Trophoblast cell (in vitro differentiated cells and primary cell): ENCODE data around the gene LRP1B.

Source experiments
- DNase-seq, 2 donors: peaks; one replicate each; pipeline ENCODE4 v3.0.0-alpha.2; 2016
- H2AFZ ChIP-seq: 2 replicates; pipeline ENCODE4 v1.6.1; 2013; ENCODE audit warnings: low read length, moderate library complexity, mild to moderate bottlenecking; ENCODE audit not compliant: insufficient read depth, poor library complexity
- H2AK5ac ChIP-seq: 2 replicates; pipeline ENCODE4 v1.6.1; 2013; ENCODE audit warnings: mild to moderate bottlenecking, low read length
- H2BK120ac ChIP-seq: 2 replicates; pipeline ENCODE4 v1.6.1; 2013; ENCODE audit warnings: low read length, mild to moderate bottlenecking, moderate library complexity; ENCODE audit not compliant: insufficient read depth, poor library complexity
- H2BK12ac ChIP-seq: 2 replicates; pipeline ENCODE4 v1.6.1; 2013; ENCODE audit warnings: mild to moderate bottlenecking, low read length, moderate library complexity
- H2BK5ac ChIP-seq: 2 replicates; pipeline ENCODE4 v1.6.1; 2013; ENCODE audit warnings: low read length, low read depth, moderate library complexity, mild to moderate bottlenecking; ENCODE audit not compliant: poor library complexity
- H3K14ac ChIP-seq: 2 replicates; pipeline ENCODE4 v1.6.1; 2013; ENCODE audit warnings: mild to moderate bottlenecking, low read length
- H3K18ac ChIP-seq: 2 replicates; pipeline ENCODE4 v1.6.1; 2013; ENCODE audit warnings: mild to moderate bottlenecking, low read length
- H3K23ac ChIP-seq: 2 replicates; pipeline ENCODE4 v1.6.1; 2013; ENCODE audit warnings: low read length
- H3K27ac ChIP-seq: 2 replicates; pipeline ENCODE4 v1.5.1; 2013; ENCODE audit warnings: low read depth, mild to moderate bottlenecking, inconsistent platforms, low read length, moderate library complexity
- H3K27me3 ChIP-seq: 2 replicates; pipeline ENCODE4 v1.6.1; 2013; ENCODE audit warnings: inconsistent platforms, mild to moderate bottlenecking, low read length, moderate library complexity; ENCODE audit not compliant: insufficient read depth
- H3K36me3 ChIP-seq, 2 experiments: 1 replicate in 1 of 2; 2 replicates in 1 of 2; pipeline ENCODE4 v1.6.1; 2013; ENCODE audit warnings: low read length in 2 of 2, mild to moderate bottlenecking in 2 of 2, moderate library complexity in 1 of 2; ENCODE audit not compliant: insufficient read depth in 2 of 2, control insufficient read depth in 1 of 2
- H3K4ac ChIP-seq: 2 replicates; pipeline ENCODE4 v1.6.1; 2013; ENCODE audit warnings: low read depth, mild to moderate bottlenecking, low read length, moderate library complexity
- H3K4me1 ChIP-seq, 2 experiments: 1 replicate in 1 of 2; 2 replicates in 1 of 2; pipeline ENCODE4 v1.6.1; 2013; ENCODE audit warnings: low read length in 2 of 2, mild to moderate bottlenecking in 2 of 2, moderate library complexity in 1 of 2; ENCODE audit not compliant: insufficient read depth in 2 of 2, control insufficient read depth in 1 of 2
- H3K4me2 ChIP-seq: 2 replicates; pipeline ENCODE4 v1.6.1; 2013; ENCODE audit warnings: inconsistent platforms, mild to moderate bottlenecking, low read length, moderate library complexity
- H3K4me3 ChIP-seq: 2 replicates; pipeline ENCODE4 v1.5.1; 2013; ENCODE audit warnings: mild to moderate bottlenecking, low read depth, low read length, inconsistent platforms
- H3K79me1 ChIP-seq: one replicate; pipeline ENCODE4 v1.6.1; 2013; ENCODE audit warnings: low read length
- H3K79me2 ChIP-seq: 2 replicates; pipeline ENCODE4 v1.6.1; 2013; ENCODE audit warnings: low read length, mild to moderate bottlenecking; ENCODE audit not compliant: control insufficient read depth, insufficient read depth, poor library complexity
- H3K9ac ChIP-seq: 2 replicates; pipeline ENCODE4 v1.6.1; 2013; ENCODE audit warnings: mild to moderate bottlenecking, low read length
- H3K9me3 ChIP-seq: 2 replicates; pipeline ENCODE4 v1.6.1; 2013; ENCODE audit warnings: low read depth, mild to moderate bottlenecking, control low read depth, inconsistent platforms, low read length; ENCODE audit not compliant: insufficient read depth
- H4K12ac ChIP-seq: 2 replicates; pipeline ENCODE4 v1.6.1; 2013; ENCODE audit warnings: low read depth, mild to moderate bottlenecking, low read length, moderate library complexity
- H4K8ac ChIP-seq: 2 replicates; pipeline ENCODE4 v1.6.1; 2013; ENCODE audit warnings: low read depth, mild to moderate bottlenecking, low read length, moderate library complexity
- H4K91ac ChIP-seq: one replicate; pipeline ENCODE4 v1.6.1; 2013; ENCODE audit warnings: low read depth, mild to moderate bottlenecking, low read length, moderate library complexity
- WGBS: extraction: QIAGEN DNeasy Blood & Tissue Kit; methylation state at CpG from one replicate; pipeline ENCODE4 v1.1.7; 2013; ENCODE audit warnings: missing lambda C conversion rate; ENCODE audit not compliant: insufficient read length, insufficient coverage; ENCODE audit errors: extremely low coverage; 5-methylcytosine and 5-hydroxymethylcytosine counted together

The LRP1B gene

DNA sequence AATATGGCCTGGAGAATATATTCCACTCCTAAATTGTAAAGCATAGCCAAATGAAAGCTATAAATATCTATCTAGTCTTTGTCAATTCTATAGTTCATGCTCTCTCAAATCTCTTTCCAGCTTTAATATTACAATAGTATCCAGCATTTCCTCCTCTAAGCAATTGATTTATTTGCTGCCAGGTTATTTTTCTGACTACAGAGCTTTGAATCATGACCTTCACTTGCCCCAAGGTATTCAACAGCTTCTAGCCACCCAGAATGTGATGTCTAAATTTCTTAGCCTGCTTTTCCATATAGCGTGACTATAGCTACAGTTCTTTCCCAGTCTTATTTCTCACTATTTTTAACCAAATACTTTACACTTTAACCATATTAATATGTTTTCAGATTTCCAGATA is 1287.6 kb downstream of the LRP1B start:
- H2BK12ac ChIP-seq, result no peak overlapping the region
- no peak overlapping the region for H3K4me2 ChIP-seq
- no peak overlapping the region for H4K12ac ChIP-seq
- H2BK120ac ChIP-seq, result no peak overlapping the region
- H4K91ac ChIP-seq, result no peak overlapping the region
- no peak overlapping the region for H4K8ac ChIP-seq
- H3K4me3 ChIP-seq, result no peak overlapping the region
- H2AFZ ChIP-seq, result no peak overlapping the region
- no peak overlapping the region for H3K4ac ChIP-seq
- no CpG with 5 or more reads among the region's 1 CpG for WGBS
- H3K14ac ChIP-seq, result no peak overlapping the region
- no peaks in the 10 kb centered on the region for H3K27me3 ChIP-seq
- no peaks in the 10 kb centered on the region for H3K79me1 ChIP-seq
- no peaks in the 10 kb centered on the region for H3K36me3 ChIP-seq
- no peak overlapping the region for H2AK5ac ChIP-seq
- H3K23ac ChIP-seq, result no peak overlapping the region
- no peak overlapping the region for H3K9ac ChIP-seq
- H2BK5ac ChIP-seq, result no peak overlapping the region
- no peak for DNase-seq
- no peaks in the 10 kb centered on the region for H3K9me3 ChIP-seq
- H3K18ac ChIP-seq, result no peak overlapping the region
- no peak overlapping the region for H3K27ac ChIP-seq
- no peaks in the 10 kb centered on the region for H3K79me2 ChIP-seq
- no peaks in the 10 kb centered on the region for H3K4me1 ChIP-seq

GRCh38 chr2:140842110-140842509 is 1288.7 kb downstream of the LRP1B start:
- no peak overlapping the region for H3K27ac ChIP-seq
- no peaks in the 10 kb centered on the region for H3K36me3 ChIP-seq
- H3K4ac ChIP-seq, result no peak overlapping the region
- H4K8ac ChIP-seq, result no peak overlapping the region
- no peak overlapping the region for H2AK5ac ChIP-seq
- no CpG with 5 or more reads among the region's 3 CpGs for WGBS
- H3K4me2 ChIP-seq, result no peak overlapping the region
- no peak for DNase-seq
- no peak overlapping the region for H2BK12ac ChIP-seq
- H3K4me1 ChIP-seq, result no peaks in the 10 kb centered on the region
- H4K91ac ChIP-seq, result no peak overlapping the region
- no peak overlapping the region for H4K12ac ChIP-seq
- no peak overlapping the region for H3K9ac ChIP-seq
- no peaks in the 10 kb centered on the region for H3K27me3 ChIP-seq
- no peak overlapping the region for H3K14ac ChIP-seq
- no peak overlapping the region for H3K23ac ChIP-seq
- H3K79me2 ChIP-seq, result no peaks in the 10 kb centered on the region
- no peak overlapping the region for H2BK5ac ChIP-seq
- H2AFZ ChIP-seq, result no peak overlapping the region
- H3K4me3 ChIP-seq, result no peak overlapping the region
- H2BK120ac ChIP-seq, result no peak overlapping the region
- H3K9me3 ChIP-seq, result no peaks in the 10 kb centered on the region
- H3K18ac ChIP-seq, result no peak overlapping the region
- H3K79me1 ChIP-seq, result no peaks in the 10 kb centered on the region

DNA sequence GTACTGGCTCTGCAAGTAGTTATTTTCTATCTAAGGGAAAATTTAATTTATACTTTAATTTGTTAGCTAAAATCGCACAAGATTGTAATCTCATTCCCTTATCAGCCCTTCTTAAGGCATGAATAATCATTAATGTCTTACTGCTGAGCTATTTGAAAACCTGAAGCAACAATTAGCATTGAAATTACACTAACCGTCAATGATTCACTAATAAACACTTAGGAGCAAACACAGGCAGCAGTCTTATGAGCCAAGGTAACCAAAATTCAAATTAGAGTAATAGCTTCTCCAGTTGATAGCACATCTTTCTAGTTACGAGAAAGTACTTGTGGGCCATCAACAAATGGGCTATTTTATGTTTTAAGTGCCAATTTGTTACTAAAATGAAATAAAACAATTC is 1289.7 kb downstream of the LRP1B start:
- H2AFZ ChIP-seq, result no peak overlapping the region
- no peak for DNase-seq
- H3K79me2 ChIP-seq, result no peaks in the 10 kb centered on the region
- no peak overlapping the region for H3K4me3 ChIP-seq
- no peak overlapping the region for H3K9ac ChIP-seq
- H3K9me3 ChIP-seq, result no peaks in the 10 kb centered on the region
- H3K27ac ChIP-seq, result no peak overlapping the region
- no peaks in the 10 kb centered on the region for H3K36me3 ChIP-seq
- no peak overlapping the region for H3K14ac ChIP-seq
- no peaks in the 10 kb centered on the region for H3K79me1 ChIP-seq
- no peaks in the 10 kb centered on the region for H3K27me3 ChIP-seq
- no peak overlapping the region for H3K4ac ChIP-seq
- no peak overlapping the region for H2BK12ac ChIP-seq
- H4K12ac ChIP-seq, result no peak overlapping the region
- H4K8ac ChIP-seq, result no peak overlapping the region
- H3K23ac ChIP-seq, result no peak overlapping the region
- H2BK5ac ChIP-seq, result no peak overlapping the region
- no peak overlapping the region for H4K91ac ChIP-seq
- H3K4me2 ChIP-seq, result no peak overlapping the region
- H3K18ac ChIP-seq, result no peak overlapping the region
- no peak overlapping the region for H2AK5ac ChIP-seq
- H3K4me1 ChIP-seq, result no peaks in the 10 kb centered on the region
- H2BK120ac ChIP-seq, result no peak overlapping the region
- no CpG with 5 or more reads among the region's 3 CpGs for WGBS

- no CpG with 5 or more reads among the region's 2 CpGs for WGBS
- Histone ChIP-seq H3K4ac (no peak overlapping the region), H3K4me1 (no peaks in the 10 kb centered on the region), H2BK120ac (no peak overlapping the region), H3K79me2 (no peaks in the 10 kb centered on the region), H2AK5ac (no peak overlapping the region), H3K4me2 (no peak overlapping the region), H3K79me1 (no peaks in the 10 kb centered on the region), H3K27me3 (no peaks in the 10 kb centered on the region), H4K8ac (no peak overlapping the region), H4K91ac (no peak overlapping the region), H3K18ac (no peak overlapping the region), H2BK5ac (no peak overlapping the region), H3K4me3 (no peak overlapping the region), H3K9ac (no peak overlapping the region), H3K27ac (no peak overlapping the region), H3K36me3 (no peaks in the 10 kb centered on the region), H3K9me3 (no peaks in the 10 kb centered on the region), H2BK12ac (no peak overlapping the region), H2AFZ (no peak overlapping the region), H4K12ac (no peak overlapping the region), H3K23ac (no peak overlapping the region), H3K14ac (no peak overlapping the region)
- no peak for DNase-seq
Measured at GRCh38 chr2:140836826-140837225, 1294.0 kb downstream of the LRP1B start.
